ENCODE results near the gene SEMA3G.

DNA sequence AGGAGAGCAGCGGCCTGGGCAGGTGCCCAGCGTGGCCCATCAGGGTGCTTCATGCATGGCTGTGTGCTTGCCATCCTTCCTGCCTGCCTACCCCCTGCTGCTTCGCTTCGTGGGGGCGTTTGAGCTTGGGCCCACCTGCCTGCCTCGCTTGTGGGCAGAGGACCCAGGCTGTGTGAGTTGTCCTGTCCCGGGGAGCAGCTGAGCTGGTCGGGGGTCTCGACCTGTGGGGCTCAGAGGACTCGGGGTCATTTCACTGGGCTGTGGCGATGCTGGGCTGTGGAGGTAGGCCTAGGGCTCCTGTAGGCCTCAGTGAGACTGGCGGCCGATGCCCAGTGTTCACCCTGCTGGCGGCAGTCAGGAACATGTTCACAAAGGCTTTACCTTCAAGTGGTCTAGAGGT is 38.2 kb upstream of the SEMA3G start:
- TF ChIP-seq JUNB (IDR thresholded peaks at IDR 0.05; ENCODE audit: unreplicated experiment) (no peak), CTCF (conservative IDR thresholded peaks at IDR 0.05; ENCODE audit: low read depth in 2 of 2) (no peak), NANOG (IDR thresholded peaks at IDR 0.05; ENCODE audit: borderline replicate concordance) (no peak), POLR2AphosphoS5 (IDR thresholded peaks at IDR 0.05; ENCODE audit: low read depth) (no peak), EZH2phosphoT487 (IDR thresholded peaks at IDR 0.05; ENCODE audit: unreplicated experiment) (no peak), EZH2 (IDR thresholded peaks at IDR 0.05; ENCODE audit: low read depth, unreplicated experiment) (no peak), REST (IDR thresholded peaks at IDR 0.05; ENCODE audit: unreplicated experiment) (no peak)

Measured in GM23338 (cell line).